Renal pelvis (tissue), 4 donors: Measurements from ENCODE around the gene ARHGAP44. TPM values are rescaled to one million over a fixed set of nuclear protein-coding genes. Genes with fewer than 3 reads are reported as not detected.

Experiments
- DNase-seq: peaks from one replicate; pipeline ENCODE4 v3.0.0-alpha.2; 2013
- polyA plus RNA-seq, 3 donors: library from polyadenylated mRNA; unstranded; fragments of 120-200 nt; gene quantifications; one replicate each; pipeline ENCODE4 v1.2.1, GENCODE V29; 2013; ENCODE audit not compliant: insufficient read length in 3 of 3

Gene ARHGAP44
- polyA plus RNA-seq, 3 donors = 6.6 to 9.7 (median 9.0) TPM

- no peak for DNase-seq
These were observed 200.9 kb downstream of the ARHGAP44 start for GRCh38 chr17:12990041-12990808.

GRCh38 chr17:12990926-12991325 lies 201.6 kb downstream of the ARHGAP44 start:
- DNase-seq = no peak

- no peak for DNase-seq
These were observed 203.4 kb downstream of the ARHGAP44 start for GRCh38 chr17:12992676-12993075.

GRCh38 chr17:12993631-12994030 lies 204.3 kb downstream of the ARHGAP44 start:
- DNase-seq = no peak

GRCh38 chr17:12994341-12995074 lies 205.2 kb downstream of the ARHGAP44 start:
- DNase-seq = no peak

GRCh38 chr17:12995106-12995895 lies 206.0 kb downstream of the ARHGAP44 start:
- DNase-seq = no peak

- no peak for DNase-seq
These were observed 206.6 kb downstream of the ARHGAP44 start for GRCh38 chr17:12995896-12996295.

GRCh38 chr17:12996357-12996756 lies 207.1 kb downstream of the ARHGAP44 start:
- no peak for DNase-seq

- no peak for DNase-seq
These were observed 207.6 kb downstream of the ARHGAP44 start for GRCh38 chr17:12996941-12997340.

- no peak for DNase-seq
These were observed 209.2 kb downstream of the ARHGAP44 start for GRCh38 chr17:12998461-12998860.

- DNase-seq = no peak
These were observed 209.6 kb downstream of the ARHGAP44 start for GRCh38 chr17:12998874-12999273.

- no peak for DNase-seq
These were observed 211.3 kb downstream of the ARHGAP44 start for GRCh38 chr17:13000561-13000960.

- peak; percentile 69 for DNase-seq
These were observed 212.8 kb downstream of the ARHGAP44 start for GRCh38 chr17:13001991-13002615.

GRCh38 chr17:13002761-13003453 lies 213.6 kb downstream of the ARHGAP44 start:
- peak; percentile 77 for DNase-seq

- DNase-seq = no peak
These were observed 214.2 kb downstream of the ARHGAP44 start for GRCh38 chr17:13003454-13003851.

GRCh38 chr17:13003927-13004326 lies 214.6 kb downstream of the ARHGAP44 start:
- no peak for DNase-seq

- DNase-seq = no peak
These were observed 215.0 kb downstream of the ARHGAP44 start for GRCh38 chr17:13004336-13004735.

GRCh38 chr17:13005530-13005929 lies 216.2 kb downstream of the ARHGAP44 start:
- DNase-seq = no peak

- DNase-seq = no peak
These were observed 219.2 kb downstream of the ARHGAP44 start for GRCh38 chr17:13008461-13008860.

- DNase-seq = no peak
These were observed 221.7 kb downstream of the ARHGAP44 start for GRCh38 chr17:13010959-13011358.

GRCh38 chr17:13014801-13015200 lies 225.5 kb downstream of the ARHGAP44 start:
- DNase-seq = no peak
